HCT116 (cell line): ENCODE results near the gene ABCA3. TPM values are rescaled to one million over a fixed set of nuclear protein-coding genes. Genes with fewer than 3 reads are reported as not detected.

Experiments
- ATAC-seq: fragments of 200-7000 bp; cut with Tn5 transposase; 2 replicates; pipeline ENCODE4 v1.9.1; 2020; ENCODE audit warnings: mild to moderate bottlenecking, moderate library complexity
- BruUV-seq: library from RNA; stranded (reverse); fragments of 400-500 nt; replicated peaks from 2 replicates; lab custom pipeline; 2021; lab: Mats Ljungman, UMichigan
- CTCF ChIA-PET: fragments of 300-600 bp; sonication (Branson Sonifier 250); formaldehyde crosslinking; loops from one replicate; lab custom pipeline; 2021; ENCODE audit warnings: antibody characterized with exemption; lab: Charles Lee
- POLR2A ChIA-PET: fragments of 300-600, 350-600 bp; sonication (Branson Sonifier 250); formaldehyde crosslinking; loops from one replicate; lab custom pipeline; 2021; ENCODE audit warnings: antibody characterized with exemption; lab: Charles Lee
- RAD21 ChIA-PET, 2 experiments: fragments of 300-600 bp; sonication (Branson Sonifier 250); formaldehyde crosslinking; loops; one replicate each; lab custom pipeline; 2023; ENCODE audit warnings: low total read pairs in 2 of 2; ENCODE audit not compliant: uncharacterized antibody in 2 of 2, unreplicated experiment in 2 of 2, low non-redundant PET in 1 of 2; lab: Charles Lee
- DNase-seq: peaks from one replicate; pipeline ENCODE4 v3.0.0-alpha.2; 2010; ENCODE audit warnings: low read depth, low spot score
- H2AFZ ChIP-seq: fragments of 200-600 bp; shearing (Covaris generic), sonication (generic); 2 replicates; pipeline ENCODE4 v1.6.1; 2017; ENCODE audit warnings: low read depth, mixed run types, mixed read lengths, antibody characterized with exemption, low read length; ENCODE audit not compliant: poor library complexity, severe bottlenecking
- H3K27ac ChIP-seq: 2 replicates; pipeline ENCODE4 v1.5.1; 2012; ENCODE audit warnings: low read depth, low read length
- H3K27me3 ChIP-seq: fragments of 200-600 bp; sonication (generic); 2 replicates; pipeline ENCODE4 v1.6.1; 2016; ENCODE audit warnings: mixed run types, low read length, mixed read lengths; ENCODE audit not compliant: insufficient read depth
- H3K36me3 ChIP-seq, 2 experiments: fragments of 200-500 bp in 1 of 2; fragments of 200-600 bp in 1 of 2; sonication (Bioruptor generic) in 1 of 2; sonication (generic) in 1 of 2; 2 replicates each; pipeline versions ENCODE4 v1.5.1 to v1.6.1; 2014 to 2016; ENCODE audit warnings: low read length in 2 of 2, inconsistent platforms in 1 of 2, mixed read lengths in 1 of 2, mixed run types in 1 of 2; ENCODE audit not compliant: insufficient read depth in 2 of 2, control insufficient read depth in 1 of 2
- H3K4me1 ChIP-seq, 2 experiments: fragments of 200-600 bp in 1 of 2; sonication (generic) in 1 of 2; 2 replicates each; pipeline versions ENCODE4 v1.5.1 to v1.6.1; 2012 to 2017; ENCODE audit warnings: low read length in 2 of 2, inconsistent platforms in 1 of 2, mild to moderate bottlenecking in 1 of 2, mixed read lengths in 1 of 2, mixed run types in 1 of 2, moderate library complexity in 1 of 2; ENCODE audit not compliant: insufficient read depth in 2 of 2, control insufficient read depth in 1 of 2
- H3K4me2 ChIP-seq: fragments of 200-600 bp; sonication (generic); 2 replicates; pipeline ENCODE4 v1.6.1; 2017; ENCODE audit warnings: mixed run types, low read length, mixed read lengths
- H3K4me3 ChIP-seq, 2 experiments: fragments of 200-600 bp in 1 of 2; sonication (generic) in 1 of 2; replicated peaks in 1 of 2; 2 replicates each; pipeline ENCODE4 v1.5.1; 2011 to 2016; ENCODE audit warnings: low read length in 2 of 2, control low read depth in 1 of 2, low read depth in 1 of 2, mild to moderate bottlenecking in 1 of 2, mixed read lengths in 1 of 2, mixed run types in 1 of 2
- H3K79me2 ChIP-seq: fragments of 200-600 bp; sonication (generic); 2 replicates; pipeline ENCODE4 v1.6.1; 2017; ENCODE audit warnings: mild to moderate bottlenecking, mixed run types, low read length, moderate library complexity, mixed read lengths; ENCODE audit not compliant: insufficient read depth
- H3K9ac ChIP-seq: fragments of 200-600 bp; sonication (generic); 2 replicates; pipeline ENCODE4 v1.6.1; 2016; ENCODE audit warnings: low read length, mixed read lengths
- H3K9me2 ChIP-seq: fragments of 200-600 bp; sonication (generic), shearing (Covaris generic); 2 replicates; pipeline ENCODE4 v1.6.1; 2017; ENCODE audit warnings: mixed run types, mild to moderate bottlenecking, moderate library complexity; ENCODE audit not compliant: insufficient read depth
- H3K9me3 ChIP-seq, 2 experiments: fragments of 200-500 bp in 1 of 2; fragments of 200-600 bp in 1 of 2; sonication (Bioruptor generic) in 1 of 2; sonication (generic) in 1 of 2; 2 replicates each; pipeline ENCODE4 v1.6.1; 2014 to 2017; ENCODE audit warnings: low read length in 2 of 2, mixed read lengths in 2 of 2, inconsistent platforms in 1 of 2, low read depth in 1 of 2, mild to moderate bottlenecking in 1 of 2, mixed run types in 1 of 2, moderate library complexity in 1 of 2; ENCODE audit not compliant: control insufficient read depth in 1 of 2, insufficient read depth in 1 of 2
- H4K20me1 ChIP-seq: fragments of 200-600 bp; sonication (generic), shearing (Covaris generic); 2 replicates; pipeline ENCODE4 v1.6.1; 2017; ENCODE audit warnings: mixed run types, mild to moderate bottlenecking, moderate library complexity; ENCODE audit not compliant: insufficient read depth
- EGR1 ChIP-seq: IDR thresholded peaks from 2 replicates; pipeline ENCODE4 v1.6.1; 2012; ENCODE audit warnings: low read depth
- ELF1 ChIP-seq: IDR thresholded peaks from 2 replicates; pipeline ENCODE4 v1.6.1; 2012; ENCODE audit warnings: low read depth, borderline replicate concordance
- EZH2 ChIP-seq: fragments of 200-600 bp; sonication (generic); IDR thresholded peaks from 2 replicates; pipeline ENCODE4 v1.6.1; 2017; ENCODE audit warnings: antibody characterized with exemption, mixed run types
- JUND ChIP-seq: IDR thresholded peaks from 2 replicates; pipeline ENCODE4 v1.6.1; 2012
- POLR2AphosphoS5 ChIP-seq: IDR thresholded peaks from 2 replicates; pipeline ENCODE4 v1.6.1; 2011; ENCODE audit warnings: mild to moderate bottlenecking, low read depth, low read length, moderate library complexity
- RAD21 ChIP-seq: IDR thresholded peaks from 2 replicates; pipeline ENCODE4 v1.6.1; 2012; ENCODE audit warnings: low read depth, mild to moderate bottlenecking
- REST ChIP-seq: IDR thresholded peaks from 2 replicates; pipeline ENCODE4 v1.6.1; 2012; ENCODE audit warnings: low read depth
- SP1 ChIP-seq: IDR thresholded peaks from 2 replicates; pipeline ENCODE4 v1.6.1; 2012; ENCODE audit warnings: low read depth
- SRF ChIP-seq: IDR thresholded peaks from 2 replicates; pipeline ENCODE4 v1.6.1; 2012; ENCODE audit warnings: low read depth
- TCF7L2 ChIP-seq: IDR thresholded peaks from 2 replicates; pipeline ENCODE4 v1.7.0; 2011; ENCODE audit warnings: borderline replicate concordance, inconsistent platforms; ENCODE audit not compliant: insufficient read depth, insufficient read length; ENCODE audit errors: extremely low read depth
- ZFX ChIP-seq: fragments of 450-650 bp; IDR thresholded peaks from 2 replicates; pipeline ENCODE4 v1.6.1; 2017
- intact Hi-C: fragments of 100-400 bp; cut with micrococcal nuclease; formaldehyde crosslinking; loops from 2 replicates; pipeline ENCODE4 v1.10.0; 2022
- total RNA-seq: library from RNA; stranded (reverse); gene quantifications from one replicate; pipeline ENCODE4 v1.2.1, GENCODE V29; 2021; ENCODE audit not compliant: unreplicated experiment

Gene ABCA3
- total RNA-seq, 1 experiment from 2014 or later, result 5.4 TPM

DNA sequence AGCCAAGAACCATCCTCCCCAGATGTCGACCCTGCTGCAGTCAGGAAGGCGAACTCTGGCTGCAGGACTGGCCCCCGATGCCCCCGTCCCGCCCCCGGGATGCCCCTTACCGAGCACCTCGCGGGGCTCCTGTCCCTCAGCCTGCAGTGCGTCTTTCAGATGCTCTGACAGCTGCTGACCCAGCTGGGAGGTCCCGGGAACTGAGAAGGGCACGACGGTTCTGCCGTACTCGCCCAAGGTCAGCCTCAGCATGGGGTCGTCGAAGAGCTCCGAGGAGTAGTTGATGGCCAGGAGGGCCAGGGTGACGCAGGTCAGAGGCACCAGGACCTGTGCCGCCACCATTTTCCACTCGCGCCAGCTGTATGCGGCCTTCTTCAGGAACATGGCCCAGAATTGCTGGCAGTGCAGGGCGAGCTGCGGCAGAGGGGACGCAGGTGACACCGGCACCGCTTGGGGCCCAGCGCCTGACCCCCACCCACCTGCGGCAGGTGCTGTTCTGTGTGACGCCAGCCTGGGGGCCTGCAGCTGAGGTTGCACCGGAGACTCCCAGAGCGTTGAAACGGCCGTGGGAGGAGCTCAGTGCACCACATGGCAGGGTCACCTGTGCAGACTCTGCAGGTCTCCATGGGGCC, 52.5 kb downstream of the ABCA3 start:
- Histone ChIP-seq H2AFZ (no peak overlapping the region), H3K9me3 (no peaks in the 10 kb centered on the region), H3K79me2 (no peaks in the 10 kb centered on the region), H3K4me3 (no peak overlapping the region), H3K27ac (no peak overlapping the region), H3K4me1 (no peaks in the 10 kb centered on the region), H4K20me1 (no peaks in the 10 kb centered on the region), H3K27me3 (no peaks in the 10 kb centered on the region), H3K36me3 (no peaks in the 10 kb centered on the region), H3K9me2 (no peaks in the 10 kb centered on the region), H3K4me2 (no peak overlapping the region), H3K9ac (no peak overlapping the region)
- BruUV-seq, result no TSS peak
- RAD21 ChIA-PET, result no interaction called here
- intact Hi-C loops, result no loop called here
- ATAC-seq (no peak), DNase-seq (no peak)
- POLR2A ChIA-PET, result no interaction called here
- TF ChIP-seq POLR2AphosphoS5 (no peak), ZFX (no peak), REST (no peak), JUND (no peak), SP1 (no peak), TCF7L2 (no peak), EZH2 (no peak), RAD21 (no peak), EGR1 (no peak), ELF1 (no peak), SRF (no peak)
- CTCF ChIA-PET, result no interaction called here
